GM19328 (cell line): Measurements from ENCODE around the gene FAM76B.
"Not testable (repeated sequence)": the region's sequence is repeated elsewhere in the genome, so short reads cannot be mapped to it uniquely, and the experiment has no call there.

ENCODE experiments used
- ATAC-seq: cut with Tn5 transposase; IDR thresholded peaks from one replicate; pipeline ENCODE4 v1.9.1; 2021; ENCODE audit warnings: mild to moderate bottlenecking, moderate library complexity; ENCODE audit not compliant: unreplicated experiment

The FAM76B gene

DNA sequence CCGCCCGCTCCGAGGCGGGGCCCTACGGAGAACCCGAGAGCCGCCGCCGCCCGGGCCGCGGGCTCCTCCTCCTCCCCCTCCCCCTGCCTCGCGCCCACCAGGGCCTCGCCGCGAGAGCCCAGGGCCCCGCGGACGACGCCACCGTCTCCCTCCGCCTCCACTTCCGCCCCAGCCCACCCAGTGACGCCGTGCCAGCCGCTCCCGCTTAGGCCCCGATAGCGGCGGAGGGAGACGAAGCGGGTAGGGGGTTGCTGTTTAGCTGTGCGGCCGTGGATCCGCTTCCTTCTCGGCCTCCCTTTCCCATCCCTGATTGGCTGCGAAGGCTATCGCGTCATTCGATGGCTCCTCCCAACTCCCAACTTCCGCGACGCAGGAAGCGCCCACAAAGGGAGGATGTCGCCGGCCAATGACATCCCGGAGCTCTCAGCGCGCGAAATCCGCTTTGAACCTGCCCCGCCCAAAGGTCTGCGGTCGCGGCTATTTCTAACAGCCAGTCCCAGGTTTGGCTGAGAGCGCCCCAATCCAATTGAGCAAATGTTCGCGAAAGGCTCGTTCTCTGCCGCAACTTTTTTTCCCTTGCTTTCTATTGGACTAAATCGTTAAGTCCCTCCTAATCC, at the start of gene FAM76B:
Gene FAM76B (minus strand): TSS at position 277 of the 617 bp plus-strand sequence. CDS start 304 bp downstream, outside the sequence.
- ATAC-seq = peak; percentile 64

- peak; percentile 78 for ATAC-seq
These were observed 46.3 kb upstream of the FAM76B start for GRCh38 chr11:95835768-95836488.

DNA sequence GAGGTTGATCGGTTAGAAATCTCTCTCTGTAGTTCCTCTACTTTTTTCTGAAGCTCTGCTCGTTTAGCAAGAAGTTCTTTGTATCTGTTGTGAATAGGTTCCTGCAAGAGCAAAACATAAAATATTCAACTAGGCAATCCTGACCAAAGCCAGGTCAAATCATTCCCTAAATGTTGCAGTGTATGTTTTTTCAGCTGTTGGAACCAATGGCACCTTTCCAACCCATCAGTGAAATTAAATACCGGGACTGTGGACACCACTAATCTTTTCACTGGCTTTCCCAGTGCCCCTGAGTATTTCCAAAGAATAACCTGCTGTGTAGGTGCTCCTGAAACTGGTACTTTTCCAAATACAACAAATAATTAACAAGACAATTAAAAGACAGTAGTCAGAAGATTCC, 45.8 kb upstream of the FAM76B start:
- no peak for ATAC-seq

DNA sequence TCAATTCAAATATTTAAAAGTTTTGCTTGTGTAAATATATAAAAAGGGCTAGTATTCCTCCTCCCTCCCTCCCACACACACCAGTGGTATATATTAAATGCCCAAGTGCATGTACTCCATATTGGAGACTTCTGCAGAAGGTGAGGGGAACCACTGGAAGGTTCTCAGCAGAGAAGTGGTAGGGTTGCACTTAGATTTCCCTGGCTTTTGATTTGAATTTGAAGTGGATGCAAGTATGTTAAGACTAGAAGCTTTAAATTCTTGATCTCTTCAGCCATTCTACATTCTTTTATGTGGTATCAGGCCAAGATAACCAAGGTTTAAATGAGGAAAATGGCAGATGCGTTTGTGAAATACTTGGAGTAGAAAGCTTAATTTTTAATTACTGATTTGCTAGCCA, 43.8 kb upstream of the FAM76B start:
- no peak for ATAC-seq

GRCh38 chr11:95832763-95833162, 43.2 kb upstream of the FAM76B start:
- ATAC-seq = no peak

- no peak for ATAC-seq
These were observed 41.8 kb upstream of the FAM76B start for GRCh38 chr11:95831198-95831883.

DNA sequence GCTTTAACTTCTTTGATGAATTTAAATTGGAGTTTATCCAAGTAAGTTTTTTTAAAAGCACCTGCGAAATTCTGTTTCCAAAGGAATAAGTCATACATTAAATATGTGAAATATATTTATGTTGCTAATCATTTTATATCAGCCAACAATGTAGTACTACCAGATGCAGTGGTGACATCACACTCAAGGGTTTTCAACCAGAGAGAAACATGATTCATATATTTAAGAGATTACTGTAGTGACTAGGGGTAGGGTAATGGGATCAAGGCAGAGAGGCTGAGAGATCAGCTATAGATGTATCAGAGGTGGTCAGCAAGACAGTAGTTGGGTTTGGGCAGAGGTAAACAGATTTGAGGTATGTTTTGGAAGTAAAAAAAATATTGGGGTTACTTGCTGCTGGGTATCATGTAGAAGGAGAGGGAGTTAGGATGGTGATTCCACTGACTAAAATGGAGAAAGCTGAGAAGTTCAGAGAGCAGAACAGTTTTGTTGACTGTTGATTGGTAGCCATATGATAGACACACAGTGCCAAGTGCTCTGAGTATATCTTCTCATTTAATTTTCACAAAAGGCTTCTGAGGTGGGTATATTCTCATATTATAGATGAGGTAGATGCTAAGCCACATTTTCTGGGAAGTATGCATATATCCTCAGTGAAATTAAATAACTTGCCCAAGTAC, 40.1 kb upstream of the FAM76B start:
- no peak for ATAC-seq

DNA sequence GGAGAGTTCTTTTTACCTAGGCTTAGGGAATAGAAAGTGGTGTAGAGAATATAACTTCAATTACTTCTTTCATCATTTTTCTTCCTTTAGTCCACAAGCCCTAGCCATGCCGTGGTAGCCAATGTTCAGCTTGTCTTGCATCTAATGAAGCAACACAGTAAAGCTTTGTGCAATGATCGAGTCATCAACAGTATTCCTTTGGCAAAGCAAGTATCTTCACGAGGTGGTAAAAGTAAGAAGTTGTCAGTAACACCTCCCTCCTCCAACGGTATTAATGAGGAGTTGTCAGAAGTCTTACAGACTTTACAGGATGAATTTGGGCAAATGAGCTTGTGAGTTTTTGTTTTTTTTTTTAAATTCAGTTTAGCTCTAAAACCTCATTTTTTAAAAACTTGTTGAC, 38.1 kb upstream of the FAM76B start:
- no peak for ATAC-seq

DNA sequence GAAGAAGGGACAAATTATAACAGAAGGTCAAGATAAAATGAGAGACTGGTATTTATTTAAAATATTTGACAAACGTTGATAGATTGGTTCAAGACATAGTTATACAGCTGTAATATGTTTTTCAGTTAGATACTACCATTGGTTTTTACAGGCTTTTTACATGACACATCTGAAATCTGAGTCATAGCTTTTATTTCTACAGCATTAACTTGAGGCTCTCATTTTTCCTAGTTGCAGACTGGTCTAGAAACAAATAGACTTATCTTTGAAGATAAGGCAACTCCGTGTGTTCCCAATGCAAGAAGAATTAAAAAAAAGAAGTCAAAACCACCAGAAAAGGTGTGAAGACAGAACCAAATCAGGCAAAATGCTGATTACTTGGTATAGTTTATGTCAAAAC, 32.1 kb upstream of the FAM76B start:
- ATAC-seq = no peak

GRCh38 chr11:95816037-95816436, 26.5 kb upstream of the FAM76B start:
- no peak for ATAC-seq

GRCh38 chr11:95811052-95811451, 21.5 kb upstream of the FAM76B start:
- not testable (repeated sequence) for ATAC-seq

DNA sequence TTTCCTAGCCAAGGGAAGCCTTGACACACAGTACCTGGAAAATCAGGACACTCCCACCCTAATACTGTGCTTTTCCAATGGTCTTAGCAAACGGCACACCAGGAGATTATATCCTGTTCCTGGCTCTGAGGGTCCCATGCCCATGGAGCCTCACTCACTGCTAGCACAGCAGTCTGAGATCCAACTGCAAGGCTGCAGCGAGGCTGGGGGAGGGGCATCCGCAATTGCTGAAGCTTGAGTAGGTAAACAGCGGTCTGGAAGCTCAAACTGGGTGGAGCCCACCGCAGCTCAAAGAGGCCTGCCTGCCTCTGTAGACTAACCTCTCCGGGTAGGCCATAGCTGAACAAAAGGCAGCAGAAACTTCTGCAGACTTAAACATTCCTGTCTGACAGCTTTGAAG, 16.9 kb upstream of the FAM76B start:
- ATAC-seq = not testable (repeated sequence)

- ATAC-seq = no peak
These were observed 16.3 kb upstream of the FAM76B start for GRCh38 chr11:95805869-95806268.

GRCh38 chr11:95803973-95804372, 14.4 kb upstream of the FAM76B start:
- no peak for ATAC-seq

GRCh38 chr11:95802806-95803205, 13.2 kb upstream of the FAM76B start:
- ATAC-seq = no peak

GRCh38 chr11:95800438-95800837, 10.9 kb upstream of the FAM76B start:
- no peak for ATAC-seq

- no peak for ATAC-seq
These were observed 10.0 kb upstream of the FAM76B start for GRCh38 chr11:95799546-95799945.

GRCh38 chr11:95796501-95796900, 6.9 kb upstream of the FAM76B start:
- no peak for ATAC-seq

GRCh38 chr11:95795627-95796295, 6.2 kb upstream of the FAM76B start:
- no peak for ATAC-seq

- no peak for ATAC-seq
These were observed 4.5 kb upstream of the FAM76B start for GRCh38 chr11:95794086-95794485.

DNA sequence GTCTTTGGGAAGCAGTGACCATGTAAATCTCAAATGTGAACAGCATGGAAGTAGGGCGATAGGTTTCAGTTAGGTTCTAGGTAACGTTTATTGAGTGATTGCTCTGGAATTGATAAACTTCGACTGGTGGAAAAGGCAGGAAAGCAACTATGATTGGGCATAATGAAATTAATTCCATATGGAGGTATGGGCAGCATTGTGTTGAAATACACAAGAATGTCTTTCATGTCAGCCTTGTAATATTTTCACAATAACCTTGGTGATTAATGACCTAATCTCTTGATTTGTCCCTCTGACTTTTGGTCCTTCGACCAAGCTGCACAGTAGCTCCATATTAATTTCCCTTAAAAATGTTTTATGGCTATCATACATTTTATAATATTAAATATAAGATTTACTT, 3.5 kb upstream of the FAM76B start:
- ATAC-seq = no peak
